GM18519 (cell line): ENCODE measurements around the gene MT1B.

Source experiments
- ATAC-seq: cut with Tn5 transposase; IDR thresholded peaks from one replicate; pipeline ENCODE4 v1.9.1; 2021; ENCODE audit warnings: mild to moderate bottlenecking, moderate library complexity; ENCODE audit not compliant: unreplicated experiment, low FRiP score

The MT1B gene

DNA sequence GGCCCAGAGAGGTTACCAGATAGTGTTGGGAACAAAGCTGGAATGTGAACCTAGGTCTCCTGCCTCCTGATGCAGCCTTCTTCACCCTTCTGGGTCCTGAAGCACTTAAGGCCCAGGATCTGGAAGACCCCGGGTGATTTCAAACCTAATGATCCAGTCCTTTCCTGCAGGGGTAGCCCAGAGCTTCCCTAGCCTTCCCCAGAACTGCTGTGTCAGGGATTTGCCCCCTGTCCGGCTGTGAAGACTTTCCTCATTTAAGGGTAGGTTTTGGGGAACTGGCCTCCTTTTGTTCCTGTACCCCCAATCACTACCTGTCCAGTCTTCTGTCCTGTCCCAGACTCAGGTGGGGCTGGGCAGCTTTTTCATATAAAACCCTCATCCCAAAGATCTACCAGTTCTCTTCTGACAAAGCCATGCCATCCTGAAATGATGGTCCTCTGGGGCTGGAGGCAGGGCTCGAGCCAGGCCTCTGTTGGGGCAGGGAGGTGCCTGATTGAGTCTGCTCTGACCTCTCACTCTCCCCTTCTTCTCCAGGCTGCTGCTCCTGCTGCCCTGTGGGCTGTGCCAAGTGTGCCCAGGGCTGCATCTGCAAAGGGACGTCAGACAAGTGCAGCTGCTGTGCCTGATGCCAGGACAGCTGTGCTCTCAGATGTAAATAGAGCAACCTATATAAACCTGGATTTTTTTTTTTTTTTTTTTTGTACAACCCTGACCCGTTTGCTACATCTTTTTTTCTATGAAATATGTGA lies 31.9 kb downstream of the MT1B start:
- no peak for ATAC-seq

DNA sequence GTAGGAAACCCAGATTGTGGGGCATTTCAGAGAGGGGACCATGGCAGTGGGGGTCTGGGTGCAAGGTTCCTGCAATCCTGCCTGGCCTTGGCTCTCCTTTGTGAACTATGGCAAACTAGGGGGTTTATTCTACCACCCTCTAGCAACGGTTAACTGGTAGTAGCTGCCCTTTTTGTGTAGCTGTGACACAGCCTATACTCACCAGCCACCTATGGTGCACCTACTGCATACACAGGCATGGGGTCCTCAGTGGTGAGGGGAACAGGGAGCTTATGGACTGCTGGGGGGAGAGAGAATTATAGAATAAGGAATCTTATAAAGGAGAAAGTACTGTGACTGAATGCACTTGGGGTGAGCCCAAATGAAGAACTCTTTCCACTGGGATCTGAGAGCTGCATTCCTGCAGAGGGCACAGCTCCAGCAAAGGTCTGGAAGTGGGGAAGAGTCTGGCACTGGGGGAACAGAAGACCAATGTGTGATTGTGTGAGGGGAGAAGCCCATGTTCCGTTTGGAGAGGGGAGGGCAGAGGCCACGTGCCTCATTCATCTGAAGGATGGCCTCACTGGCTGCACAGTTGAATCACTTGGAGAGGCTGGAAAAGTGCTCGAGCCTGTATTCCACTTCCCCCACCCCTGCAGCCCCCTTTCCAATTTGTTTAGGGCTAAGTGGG lies 32.7 kb downstream of the MT1B start:
- no peak for ATAC-seq

DNA sequence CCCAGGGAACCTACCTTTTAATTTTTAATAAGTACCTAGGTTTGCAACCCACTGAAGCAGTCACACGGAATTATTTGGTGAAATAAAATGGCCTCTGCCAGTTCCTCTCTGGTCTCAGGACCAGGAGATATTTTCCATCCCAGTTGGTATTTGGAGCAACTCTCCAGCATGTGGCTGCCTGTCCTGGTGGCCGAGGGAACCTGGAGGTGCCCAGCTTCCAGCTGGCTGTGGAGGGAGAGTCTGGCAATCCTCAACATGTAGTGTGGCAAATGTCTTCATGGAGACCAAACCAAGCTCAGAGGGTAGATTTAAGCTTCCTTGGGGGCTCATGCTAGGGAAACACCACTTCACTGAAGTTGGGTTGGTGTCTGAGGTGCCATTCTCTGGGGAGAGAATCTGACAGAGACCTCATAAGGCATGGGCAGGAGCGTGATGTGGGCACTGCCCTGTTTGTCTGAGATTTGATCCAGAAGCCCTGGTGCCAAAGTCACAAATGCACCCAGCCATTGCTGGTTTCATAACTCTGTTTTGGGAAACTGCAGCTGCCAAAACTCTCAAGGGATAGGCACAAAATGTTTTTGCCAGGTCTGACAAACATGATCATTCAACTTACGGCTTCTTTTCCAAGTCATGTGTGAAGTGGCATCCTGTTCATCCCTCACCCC lies 33.4 kb downstream of the MT1B start:
- no peak for ATAC-seq

DNA sequence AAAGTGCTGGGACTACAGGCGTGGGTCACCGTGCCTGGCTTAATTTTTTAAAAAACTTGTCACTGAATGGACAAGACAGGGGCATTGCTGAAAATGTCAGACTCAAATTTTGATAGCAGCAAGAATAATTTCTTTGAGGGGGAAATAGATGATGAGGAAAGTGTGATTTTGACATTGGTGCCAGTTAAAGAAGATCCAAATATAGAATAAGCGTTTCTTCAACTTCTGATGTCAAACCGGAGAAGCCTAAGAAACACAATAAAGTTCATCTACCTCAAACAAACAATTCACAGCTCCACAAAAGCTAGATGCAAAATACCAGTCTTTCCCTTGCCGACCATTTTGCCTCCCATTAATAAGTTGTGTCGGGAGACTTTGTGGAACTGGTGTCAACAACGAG lies 35.1 kb downstream of the MT1B start:
- no peak for ATAC-seq

DNA sequence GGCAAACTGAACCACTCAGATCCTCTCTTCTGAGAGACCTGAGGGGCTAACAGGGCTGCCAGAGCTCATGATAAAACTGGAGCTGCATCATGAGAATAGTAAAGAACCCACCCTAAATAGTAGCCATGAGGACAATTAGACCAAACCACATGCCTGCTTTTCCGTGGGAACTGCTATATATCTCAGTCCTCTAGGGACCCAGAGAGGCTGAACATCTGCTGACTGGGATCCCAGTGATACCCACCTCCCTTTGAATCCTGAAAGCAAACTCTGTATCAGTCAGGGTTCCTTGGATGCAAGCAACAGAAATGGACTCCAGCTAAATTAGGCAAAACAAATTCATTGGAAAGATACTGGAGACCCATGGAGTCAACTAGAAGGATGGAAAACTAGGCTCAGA lies 37.1 kb downstream of the MT1B start:
- ATAC-seq = no peak

DNA sequence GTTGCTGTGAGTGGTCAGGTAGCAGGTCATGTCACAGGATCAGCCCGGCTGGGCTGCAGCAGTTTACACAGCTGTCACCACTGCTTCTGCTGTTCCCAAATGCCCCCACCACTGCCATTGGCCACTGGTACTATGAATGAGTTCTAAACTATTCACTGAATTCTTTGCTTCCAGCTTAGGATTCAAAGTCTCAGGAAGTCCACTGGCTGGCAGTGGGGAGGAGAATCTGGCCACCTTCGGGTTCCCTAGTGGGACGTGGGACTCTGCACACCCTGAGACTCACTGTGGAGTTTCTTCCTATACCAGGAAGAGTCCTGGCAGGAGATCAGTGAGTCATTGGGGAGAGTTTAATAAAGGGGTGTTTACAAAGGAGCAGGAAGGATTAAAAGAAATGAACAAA lies 37.5 kb downstream of the MT1B start:
- ATAC-seq = no peak

DNA sequence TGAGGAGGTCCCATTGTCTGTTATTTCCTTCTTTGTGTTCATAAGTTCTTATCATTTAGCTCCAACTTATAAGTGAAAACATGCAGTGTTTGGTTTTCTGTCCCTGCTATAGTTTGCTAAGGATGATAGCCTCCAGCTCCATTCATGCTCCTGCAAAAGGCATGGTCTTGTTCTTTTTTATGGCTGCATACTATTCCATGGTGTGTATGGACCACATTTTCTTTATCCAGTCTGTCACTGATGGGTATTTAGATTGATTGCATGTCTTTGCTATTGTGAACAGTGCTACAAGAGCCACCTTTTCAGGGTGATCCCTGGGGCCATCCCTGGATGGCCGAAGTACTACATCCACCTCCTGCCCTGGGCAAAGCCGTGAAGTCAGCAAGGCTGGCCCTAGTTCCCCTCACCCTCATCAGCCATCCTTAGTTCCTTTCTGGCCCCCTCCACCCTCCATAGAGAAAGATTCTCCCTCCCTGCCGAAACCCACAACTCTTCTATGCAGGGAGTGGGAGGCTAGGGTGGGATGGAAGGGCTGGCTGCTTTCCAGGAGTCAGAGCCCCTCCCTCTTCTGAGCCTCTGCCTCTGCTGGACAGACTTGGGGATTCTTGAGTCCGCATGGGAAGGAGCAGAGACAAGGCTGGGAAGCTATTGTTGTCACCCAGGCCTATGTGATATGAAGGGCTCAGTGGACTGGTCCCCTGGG lies 38.9 kb downstream of the MT1B start:
- ATAC-seq = no peak

DNA sequence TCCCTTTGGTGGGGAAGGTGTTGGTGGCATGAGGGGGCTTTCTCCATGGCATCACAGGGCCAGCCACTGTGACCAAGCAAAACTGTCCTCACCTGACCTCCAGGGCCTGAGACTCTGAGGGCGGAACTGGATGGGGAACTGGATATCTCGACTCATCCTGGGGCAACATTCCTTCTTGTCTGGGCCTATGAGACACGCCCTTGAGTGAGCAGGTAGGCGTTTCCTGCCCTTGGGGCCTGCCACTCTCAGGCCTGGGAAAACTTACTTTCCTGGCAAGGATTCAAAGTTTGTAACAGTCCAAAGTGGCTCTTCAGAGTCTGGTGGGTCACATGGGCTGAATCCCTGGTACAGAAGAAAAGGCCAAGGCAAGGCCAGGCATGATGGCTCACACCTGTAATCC lies 40.2 kb downstream of the MT1B start:
- ATAC-seq = no peak

DNA sequence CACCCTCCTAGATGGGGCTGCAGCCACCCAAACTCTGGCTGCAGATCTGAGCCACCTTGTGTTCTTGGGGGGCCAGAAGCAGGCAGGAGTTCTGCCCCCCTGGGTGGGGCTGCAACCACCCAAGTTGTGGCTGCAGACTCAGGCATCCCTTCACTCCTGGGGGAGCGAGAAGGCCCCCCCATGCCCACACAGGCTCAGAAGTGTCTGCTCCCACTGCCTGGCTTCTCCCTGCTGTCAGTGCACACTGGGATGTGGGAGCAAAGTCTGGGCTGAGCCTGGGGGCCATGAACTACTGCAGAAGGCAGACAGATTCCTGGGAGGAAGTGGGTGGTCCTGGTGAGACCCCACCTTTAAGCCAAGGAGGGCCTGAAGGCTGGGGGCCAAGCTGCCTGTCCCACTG lies 43.6 kb downstream of the MT1B start:
- no peak for ATAC-seq

DNA sequence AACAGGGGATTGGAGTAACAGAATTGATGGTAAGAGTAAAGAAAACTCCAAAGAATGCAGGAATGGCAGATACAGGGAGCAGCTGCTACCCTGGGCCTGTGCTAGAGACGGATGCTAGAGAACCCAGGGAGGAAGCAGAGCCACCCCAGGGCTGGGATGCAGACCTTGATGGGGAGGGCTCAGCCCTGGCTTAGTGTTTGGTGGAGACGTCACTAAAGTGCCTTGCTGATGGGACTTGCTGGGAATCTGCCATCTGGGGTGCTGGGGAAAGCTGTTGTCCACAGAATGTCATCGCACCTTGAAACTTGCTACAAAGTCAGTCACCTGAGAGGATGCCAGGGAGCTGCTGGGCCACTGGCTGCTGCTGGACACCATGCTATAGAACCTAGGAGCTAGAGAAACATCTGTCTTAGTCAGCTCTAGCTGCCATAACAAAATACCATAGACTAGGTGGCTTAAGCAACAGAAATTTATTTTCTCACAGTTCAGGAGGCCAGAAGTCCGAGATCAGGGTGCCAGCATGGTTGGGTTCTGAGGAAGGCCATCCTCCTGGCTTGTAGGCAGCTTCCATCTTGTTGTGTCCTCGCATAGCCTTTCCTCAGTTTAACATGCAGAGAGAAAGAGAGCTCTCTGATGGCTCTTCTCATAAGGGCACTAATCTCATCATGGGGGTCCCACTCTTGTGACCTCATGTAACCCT lies 45.9 kb downstream of the MT1B start:
- ATAC-seq = no peak

DNA sequence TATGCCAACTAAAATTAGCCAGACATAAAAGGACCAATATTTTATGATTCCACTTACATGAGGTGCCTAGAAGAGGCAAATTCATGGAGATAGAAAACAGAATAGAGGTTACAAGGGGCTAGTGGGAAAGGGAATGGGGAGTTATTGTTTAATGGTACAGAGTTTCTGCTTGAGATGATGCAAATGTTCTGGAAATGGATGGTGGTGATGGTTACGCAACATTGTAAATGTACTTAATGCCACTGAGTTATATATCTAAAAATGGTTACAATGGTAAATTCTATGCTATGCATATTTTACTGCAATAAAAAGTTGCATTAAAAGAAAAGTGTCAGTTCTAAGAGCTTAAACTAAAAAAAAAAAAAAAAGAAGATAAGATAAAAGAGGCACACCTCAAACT lies 48.5 kb downstream of the MT1B start:
- no peak for ATAC-seq

DNA sequence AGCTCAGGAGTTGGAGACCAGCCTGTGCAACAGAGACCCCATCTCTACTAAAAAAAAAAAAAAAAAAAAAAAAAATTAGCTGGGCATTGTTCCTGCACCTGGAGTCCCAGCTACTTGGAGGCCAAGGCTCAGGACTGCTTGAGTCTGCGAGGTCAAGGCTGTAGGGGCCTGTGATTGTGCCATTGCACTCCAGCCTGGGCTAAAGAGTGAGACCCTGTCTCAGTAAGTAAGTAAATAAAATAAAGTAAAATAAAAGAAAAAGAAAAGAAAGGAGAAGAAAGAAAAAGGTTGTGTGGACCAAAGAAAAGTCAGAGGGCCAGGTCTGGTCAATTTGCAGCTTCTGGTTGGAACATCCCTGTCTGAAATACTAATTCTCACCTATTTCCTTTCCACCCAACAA lies 48.9 kb downstream of the MT1B start:
- ATAC-seq = no peak

DNA sequence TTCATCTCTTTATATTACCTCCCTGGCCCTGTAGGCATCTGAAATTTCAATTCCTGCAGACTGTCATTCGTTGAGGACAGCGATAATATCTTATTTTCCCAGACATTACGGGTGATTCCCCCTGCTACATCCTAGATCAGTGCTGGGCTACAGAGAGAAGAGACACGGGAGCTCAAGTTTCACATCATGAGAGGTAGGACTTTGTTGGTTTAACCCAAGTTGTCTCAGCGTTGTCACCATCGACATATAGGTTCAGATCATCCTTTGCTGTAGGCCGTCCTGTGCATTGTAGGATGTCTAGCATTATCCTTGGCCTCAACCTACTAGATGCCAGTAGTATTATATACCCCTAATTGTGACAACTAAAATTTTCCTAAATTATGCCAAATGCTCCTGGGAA lies 49.8 kb downstream of the MT1B start:
- no peak for ATAC-seq
